Ovary (tissue), 3 donors: ENCODE results near the gene ZFPM1.
"Not testable (repeated sequence)": the region's sequence is repeated elsewhere in the genome, so short reads cannot be mapped to it uniquely, and the experiment has no call there.

Experiments
- EP300 ChIP-seq: sonication (generic); formaldehyde crosslinking; IDR thresholded peaks from one replicate; pipeline ENCODE4 v1.6.1; 2017; ENCODE audit warnings: antibody characterized with exemption
- POLR2A ChIP-seq: fragments of 450-650 bp; IDR thresholded peaks from one replicate; pipeline ENCODE4 v1.6.1; 2017; ENCODE audit warnings: antibody characterized with exemption, mild to moderate bottlenecking, moderate library complexity
- TF ChIP-seq, protein P1 (sequence below), 3 donors: fragments of 450-650 bp in 2 of 3; fragments of 200-600 bp in 1 of 3; IDR thresholded peaks; one replicate each; pipeline versions ENCODE4 v1.5.1 to v1.8.0; 2016 to 2022; ENCODE audit warnings: antibody characterized with exemption in 3 of 3, mild to moderate bottlenecking in 1 of 3
- donor health status: DM: no; HTN: no; CAD: no.

DNA sequence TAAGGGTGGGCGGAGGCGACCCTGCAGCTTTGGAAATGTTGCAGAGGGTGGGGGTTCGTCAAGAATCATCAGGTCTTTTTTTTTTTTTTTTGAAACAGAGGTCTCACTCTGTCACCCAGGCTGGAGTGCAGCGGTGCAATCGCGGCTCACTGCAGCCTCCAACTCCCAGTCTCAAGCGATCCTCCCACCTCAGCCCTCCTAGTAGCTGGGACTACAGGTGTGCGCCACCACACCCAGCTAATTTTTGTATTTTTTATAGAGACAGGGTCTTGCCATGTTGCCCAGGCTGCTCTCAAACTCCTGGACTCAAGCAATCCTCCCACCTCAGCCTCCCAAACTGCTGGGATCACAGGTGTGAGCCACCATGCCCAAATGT is 32.3 kb downstream of the ZFPM1 start:
- not testable (repeated sequence) for TF ChIP-seq POLR2A, EP300
- TF ChIP-seq, protein P1, sequence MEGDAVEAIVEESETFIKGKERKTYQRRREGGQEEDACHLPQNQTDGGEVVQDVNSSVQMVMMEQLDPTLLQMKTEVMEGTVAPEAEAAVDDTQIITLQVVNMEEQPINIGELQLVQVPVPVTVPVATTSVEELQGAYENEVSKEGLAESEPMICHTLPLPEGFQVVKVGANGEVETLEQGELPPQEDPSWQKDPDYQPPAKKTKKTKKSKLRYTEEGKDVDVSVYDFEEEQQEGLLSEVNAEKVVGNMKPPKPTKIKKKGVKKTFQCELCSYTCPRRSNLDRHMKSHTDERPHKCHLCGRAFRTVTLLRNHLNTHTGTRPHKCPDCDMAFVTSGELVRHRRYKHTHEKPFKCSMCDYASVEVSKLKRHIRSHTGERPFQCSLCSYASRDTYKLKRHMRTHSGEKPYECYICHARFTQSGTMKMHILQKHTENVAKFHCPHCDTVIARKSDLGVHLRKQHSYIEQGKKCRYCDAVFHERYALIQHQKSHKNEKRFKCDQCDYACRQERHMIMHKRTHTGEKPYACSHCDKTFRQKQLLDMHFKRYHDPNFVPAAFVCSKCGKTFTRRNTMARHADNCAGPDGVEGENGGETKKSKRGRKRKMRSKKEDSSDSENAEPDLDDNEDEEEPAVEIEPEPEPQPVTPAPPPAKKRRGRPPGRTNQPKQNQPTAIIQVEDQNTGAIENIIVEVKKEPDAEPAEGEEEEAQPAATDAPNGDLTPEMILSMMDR (IDR thresholded peaks at IDR 0.05) = not testable (repeated sequence)
